Hepatocyte (in vitro differentiated cells): ENCODE results near the gene TMEM19.

Source experiments
- EZH2phosphoT487 ChIP-seq: fragments of 200-600 bp; sonication (generic); IDR thresholded peaks from one replicate; pipeline ENCODE4 v1.6.1; 2018; ENCODE audit warnings: antibody characterized with exemption, mild to moderate bottlenecking, low read depth, moderate library complexity; ENCODE audit not compliant: unreplicated experiment, severe bottlenecking
- TF ChIP-seq, protein P1 (sequence below): fragments of 200-600 bp; sonication (generic); IDR thresholded peaks from 2 replicates; pipeline ENCODE4 v1.5.1; 2016; ENCODE audit warnings: antibody characterized with exemption, mild to moderate bottlenecking; ENCODE audit not compliant: poor library complexity

DNA sequence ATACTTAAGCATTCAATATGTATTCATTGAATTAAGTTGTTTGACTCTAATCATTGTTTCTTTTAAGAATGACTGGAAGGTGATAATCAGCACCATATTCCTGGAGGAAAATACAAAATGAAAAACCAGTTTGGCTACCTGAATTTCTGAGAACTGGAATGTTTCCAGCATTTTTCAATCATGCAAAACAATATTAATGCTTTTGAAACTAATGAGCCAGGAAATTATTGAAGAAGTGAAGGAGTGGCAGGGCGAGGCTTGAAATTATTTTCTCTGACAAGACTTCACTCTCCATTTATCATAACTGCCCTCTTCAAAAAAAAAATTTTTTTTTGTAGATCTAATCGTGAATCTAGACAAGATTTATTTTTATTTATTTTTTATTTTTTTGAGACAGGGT is 19.0 kb downstream of the TMEM19 start:
- TF ChIP-seq EZH2phosphoT487: no peak
- TF ChIP-seq, protein P1, sequence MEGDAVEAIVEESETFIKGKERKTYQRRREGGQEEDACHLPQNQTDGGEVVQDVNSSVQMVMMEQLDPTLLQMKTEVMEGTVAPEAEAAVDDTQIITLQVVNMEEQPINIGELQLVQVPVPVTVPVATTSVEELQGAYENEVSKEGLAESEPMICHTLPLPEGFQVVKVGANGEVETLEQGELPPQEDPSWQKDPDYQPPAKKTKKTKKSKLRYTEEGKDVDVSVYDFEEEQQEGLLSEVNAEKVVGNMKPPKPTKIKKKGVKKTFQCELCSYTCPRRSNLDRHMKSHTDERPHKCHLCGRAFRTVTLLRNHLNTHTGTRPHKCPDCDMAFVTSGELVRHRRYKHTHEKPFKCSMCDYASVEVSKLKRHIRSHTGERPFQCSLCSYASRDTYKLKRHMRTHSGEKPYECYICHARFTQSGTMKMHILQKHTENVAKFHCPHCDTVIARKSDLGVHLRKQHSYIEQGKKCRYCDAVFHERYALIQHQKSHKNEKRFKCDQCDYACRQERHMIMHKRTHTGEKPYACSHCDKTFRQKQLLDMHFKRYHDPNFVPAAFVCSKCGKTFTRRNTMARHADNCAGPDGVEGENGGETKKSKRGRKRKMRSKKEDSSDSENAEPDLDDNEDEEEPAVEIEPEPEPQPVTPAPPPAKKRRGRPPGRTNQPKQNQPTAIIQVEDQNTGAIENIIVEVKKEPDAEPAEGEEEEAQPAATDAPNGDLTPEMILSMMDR: no peak
